Measurements from ENCODE around the gene PADI1.

Gene PADI1

GRCh38 chr1:17245816-17246325 is 40.9 kb downstream of the PADI1 start:
- no peak for DNase-seq

GRCh38 chr1:17246971-17247370 is 42.0 kb downstream of the PADI1 start:
- DNase-seq, result no peak

DNA sequence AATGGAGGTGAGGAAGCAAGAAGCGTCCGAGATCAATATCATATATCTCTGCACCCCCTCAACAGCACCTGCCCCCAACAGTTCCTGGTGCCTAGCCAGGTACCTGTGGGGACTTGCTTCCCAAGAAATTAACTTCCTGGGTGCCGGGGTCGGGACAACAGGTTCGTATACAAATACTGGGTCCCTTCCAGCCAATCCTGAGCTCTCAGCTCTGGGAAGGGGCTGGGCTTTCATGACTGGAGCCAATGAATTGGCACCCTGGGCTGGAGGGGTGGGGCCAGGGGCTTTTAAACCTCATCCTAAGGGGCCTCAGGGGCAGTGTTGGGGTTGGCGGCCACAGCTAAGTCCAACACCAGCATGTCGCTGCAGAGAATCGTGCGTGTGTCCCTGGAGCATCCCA is 43.9 kb downstream of the PADI1 start, which contains the start of gene PADI3:
Gene PADI3 (plus strand): TSS at position 318 of the 400 bp plus-strand sequence. CDS start 40 bp downstream, at position 358.
- DNase-seq, result no peak

- DNase-seq, result no peak
These were observed 45.7 kb downstream of the PADI1 start for GRCh38 chr1:17250601-17251000.

GRCh38 chr1:17251246-17251645 is 46.3 kb downstream of the PADI1 start:
- DNase-seq, result no peak

GRCh38 chr1:17251701-17252376 is 46.9 kb downstream of the PADI1 start:
- no peak for DNase-seq

DNA sequence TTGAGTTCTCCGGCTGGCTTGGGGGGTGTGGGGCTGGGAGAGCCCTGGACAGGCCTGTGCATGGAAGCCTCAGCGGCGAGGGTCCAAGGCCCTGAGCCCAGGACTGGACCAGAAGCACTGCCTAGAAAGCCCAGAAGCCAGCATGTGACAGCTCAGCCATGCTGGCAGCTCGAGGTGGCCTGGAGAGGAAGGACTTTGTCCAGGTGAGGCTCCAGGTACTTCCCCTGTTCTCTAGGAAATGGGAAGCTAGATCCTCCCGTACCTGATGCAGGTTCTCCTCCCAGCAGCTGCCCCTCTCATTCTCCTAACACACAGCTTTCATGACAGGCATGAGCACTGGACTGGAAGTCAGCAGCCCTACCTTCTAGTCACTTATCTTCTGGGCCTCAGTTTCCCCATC is 50.4 kb downstream of the PADI1 start:
- DNase-seq, result no peak

DNA sequence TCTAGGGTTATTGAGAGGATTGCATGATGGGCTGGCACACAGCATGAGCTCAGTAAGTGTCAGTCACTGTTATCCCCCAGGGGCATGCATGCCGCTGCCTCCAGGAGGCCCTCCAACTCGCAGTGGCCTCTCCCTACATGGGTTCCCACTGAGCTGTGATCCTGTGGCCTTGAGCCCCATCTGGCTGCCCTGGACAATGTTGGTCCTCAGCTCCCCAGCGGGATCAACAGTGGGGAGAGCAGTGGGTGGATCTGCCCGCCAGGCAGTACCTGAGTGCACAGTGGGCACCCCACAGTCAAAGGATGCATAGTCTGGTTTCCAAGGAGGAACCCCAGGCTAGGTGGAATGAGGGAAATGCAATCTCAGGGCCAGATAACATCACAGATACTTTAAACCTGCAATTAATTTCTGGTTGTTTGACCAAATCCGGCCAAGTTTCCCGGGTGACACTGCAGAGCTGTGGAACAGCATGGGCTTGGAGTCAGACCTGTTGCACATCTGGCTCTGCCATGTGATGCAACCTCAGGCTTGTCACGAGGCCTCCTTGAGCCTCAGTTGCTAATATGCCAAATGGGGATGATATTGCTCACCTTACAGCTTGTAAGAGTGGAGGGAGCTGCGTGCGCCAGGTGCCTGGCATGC is 53.3 kb downstream of the PADI1 start:
- no peak for DNase-seq

DNA sequence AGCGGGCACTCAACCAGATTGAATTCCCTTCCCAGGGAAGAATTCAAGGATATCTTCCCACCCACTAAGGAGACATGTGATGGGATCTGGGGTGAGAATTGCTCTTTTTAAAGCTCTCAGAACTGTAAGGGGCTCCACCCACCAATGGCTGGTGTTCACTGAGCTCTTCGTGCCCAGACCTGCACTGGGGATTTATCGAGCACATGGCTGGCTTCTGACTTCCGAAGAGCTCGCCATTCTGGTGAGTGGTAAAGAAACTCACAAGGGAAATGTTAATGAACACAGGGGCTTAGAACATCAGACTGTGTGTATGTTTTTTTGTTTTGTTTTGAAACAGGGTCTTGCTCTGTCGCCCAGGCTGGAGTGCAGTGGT is 53.8 kb downstream of the PADI1 start:
- no peak for DNase-seq

- no peak for DNase-seq
These were observed 54.4 kb downstream of the PADI1 start for GRCh38 chr1:17259233-17259873.

- DNase-seq, result no peak
These were observed 55.3 kb downstream of the PADI1 start for GRCh38 chr1:17260264-17260663.

GRCh38 chr1:17260738-17261137 is 55.8 kb downstream of the PADI1 start:
- DNase-seq, result no peak

DNA sequence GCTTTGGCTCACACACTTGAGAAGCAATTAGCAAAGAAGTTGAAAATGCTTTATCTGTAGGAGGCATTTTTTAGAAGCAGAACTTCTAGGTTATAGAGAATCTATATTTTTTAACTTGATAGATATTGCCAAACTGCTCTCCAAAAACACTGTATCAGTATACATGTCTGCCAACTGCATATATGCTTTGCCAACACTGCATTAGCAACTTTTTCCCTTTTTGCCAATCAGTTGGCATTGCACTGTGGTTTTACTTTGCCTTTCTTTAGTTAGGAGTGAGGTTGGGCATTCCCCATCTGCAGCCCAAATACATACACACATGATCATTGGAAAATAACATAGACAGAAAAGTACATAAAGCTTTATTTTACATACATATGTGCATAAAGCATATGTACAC is 59.0 kb downstream of the PADI1 start:
- DNase-seq, result no peak

DNA sequence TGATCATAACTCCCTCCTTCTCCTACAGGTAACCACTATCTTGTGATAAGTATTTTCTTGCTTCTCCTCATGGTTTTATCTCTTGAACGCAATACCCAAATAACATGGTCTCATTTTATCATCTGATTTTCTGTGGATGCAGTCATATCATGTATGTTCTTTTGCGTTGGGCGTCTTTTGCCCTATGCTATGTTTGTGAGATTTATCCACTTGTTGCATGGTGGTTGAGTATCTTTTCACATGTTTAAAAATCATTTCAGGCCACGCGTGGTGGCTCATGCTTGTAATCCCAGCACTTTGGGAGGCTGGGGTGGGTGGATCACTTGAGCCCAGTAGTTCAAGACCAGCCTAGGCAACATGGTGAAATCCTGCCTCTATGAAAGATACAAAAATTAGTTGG is 59.5 kb downstream of the PADI1 start:
- DNase-seq, result no peak

GRCh38 chr1:17265162-17265561 is 60.2 kb downstream of the PADI1 start:
- no peak for DNase-seq

DNA sequence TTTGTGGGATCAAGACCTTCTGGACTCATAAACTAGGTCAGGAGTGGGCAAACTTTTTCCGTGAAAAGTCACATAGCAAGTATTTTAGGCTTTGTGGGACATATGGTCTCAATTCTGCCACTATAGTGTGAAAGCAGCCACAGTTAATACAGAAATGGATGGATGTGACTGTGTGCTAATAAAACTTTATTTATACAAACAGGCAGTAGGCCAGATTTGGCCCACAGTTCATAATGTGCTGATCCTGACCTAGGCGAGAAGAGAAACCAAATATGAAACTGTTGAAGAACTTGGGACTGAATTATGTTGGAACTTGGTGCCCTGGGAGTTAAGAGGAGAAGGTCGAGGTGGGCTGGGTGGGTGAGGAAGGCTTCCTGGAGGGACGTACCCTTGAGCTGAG is 61.0 kb downstream of the PADI1 start:
- no peak for DNase-seq

DNA sequence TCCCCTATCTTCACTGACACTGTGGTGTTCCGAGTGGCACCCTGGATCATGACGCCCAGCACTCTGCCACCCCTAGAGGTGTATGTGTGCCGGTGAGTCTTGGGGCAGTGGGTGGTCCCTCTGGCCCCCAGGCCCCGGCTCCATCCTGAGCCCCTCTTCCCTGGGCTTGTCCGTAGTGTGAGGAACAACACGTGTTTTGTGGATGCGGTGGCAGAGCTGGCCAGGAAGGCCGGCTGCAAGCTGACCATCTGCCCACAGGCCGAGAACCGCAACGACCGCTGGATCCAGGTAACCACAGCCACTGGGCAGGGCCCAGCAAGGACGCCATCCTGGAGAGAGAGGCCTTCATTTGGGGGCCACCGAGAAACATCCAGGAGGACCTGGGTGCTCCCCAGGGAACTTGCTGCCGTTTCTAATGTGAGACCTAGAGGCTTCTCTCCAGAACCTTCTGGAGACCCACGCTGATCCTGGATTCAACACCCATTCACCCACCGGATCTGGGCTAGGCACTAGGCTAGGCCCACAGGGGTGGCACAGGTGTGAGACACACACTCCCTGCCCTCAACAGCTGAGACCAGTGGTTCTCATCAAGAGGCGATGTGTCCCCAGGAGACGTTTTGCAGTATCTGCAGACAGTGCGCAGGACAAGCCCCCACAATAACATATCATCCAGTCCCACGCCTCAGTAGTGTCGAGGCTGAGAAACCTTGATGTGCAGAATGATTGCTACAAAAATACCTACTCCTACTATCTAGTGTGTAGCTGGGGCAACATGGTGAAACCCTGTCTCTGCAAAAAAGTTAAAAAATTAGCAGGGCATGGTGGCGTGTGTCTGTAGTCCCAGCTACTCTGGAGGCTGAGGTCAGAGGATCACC is 66.2 kb downstream of the PADI1 start:
- no peak for DNase-seq

- DNase-seq, result no peak
These were observed 67.1 kb downstream of the PADI1 start for GRCh38 chr1:17272066-17272465.

GRCh38 chr1:17272646-17273045 is 67.7 kb downstream of the PADI1 start:
- DNase-seq, result no peak

- no peak for DNase-seq
These were observed 68.2 kb downstream of the PADI1 start for GRCh38 chr1:17273096-17273495.

DNA sequence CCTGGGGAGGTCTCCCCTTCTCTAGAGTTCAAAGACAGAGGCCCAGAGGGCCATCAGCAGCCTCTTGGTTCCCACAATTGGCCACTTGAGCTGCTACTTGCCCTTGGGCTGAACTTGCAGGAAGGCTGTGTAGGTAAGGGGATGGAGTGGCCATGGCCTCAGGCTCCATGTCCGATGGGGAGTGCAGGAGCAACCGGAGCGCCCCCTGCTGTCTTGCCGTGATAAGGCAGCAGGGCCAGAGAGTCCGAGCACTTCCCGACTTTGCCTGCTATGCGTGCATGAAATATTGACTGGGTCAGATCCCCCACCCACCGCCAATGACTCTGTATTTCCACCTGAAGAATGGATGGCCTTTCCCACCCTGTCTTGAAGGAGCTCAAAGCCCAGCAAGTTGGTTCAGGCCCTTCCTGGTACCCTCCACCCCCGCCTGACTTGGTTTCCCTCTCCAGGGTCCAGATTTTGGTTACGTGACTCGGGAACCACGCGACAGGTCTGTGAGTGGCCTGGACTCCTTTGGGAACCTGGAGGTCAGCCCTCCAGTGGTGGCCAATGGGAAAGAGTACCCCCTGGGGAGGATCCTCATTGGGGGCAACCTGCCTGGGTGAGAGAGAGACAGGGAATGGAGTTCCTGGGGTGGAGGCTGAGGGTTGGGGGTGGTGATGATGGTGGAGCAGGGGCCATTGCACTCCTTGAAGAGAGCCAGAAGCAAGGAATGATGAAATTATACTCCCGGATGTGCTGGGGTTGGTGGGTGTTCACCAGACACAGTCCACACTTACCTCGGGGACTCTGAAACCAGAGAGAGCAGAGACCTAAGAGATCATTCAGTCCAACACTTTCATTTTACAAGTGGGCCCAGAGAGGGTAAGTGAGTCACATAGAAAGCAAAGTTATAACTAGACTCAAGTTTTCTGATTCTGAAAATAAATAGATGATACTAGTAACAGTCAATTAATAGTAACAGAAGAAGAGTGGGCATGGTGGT is 69.5 kb downstream of the PADI1 start:
- DNase-seq, result no peak

- DNase-seq, result no peak
These were observed 71.6 kb downstream of the PADI1 start for GRCh38 chr1:17276568-17276967.

Data from NCI-H2029 treated with DMSO at 0.1 percent for 48 hours (cell line).